HG02759 (cell line): ENCODE measurements around the gene TMEM45B.
"Not testable (repeated sequence)": the region's sequence is repeated elsewhere in the genome, so short reads cannot be mapped to it uniquely, and the experiment has no call there.

Source experiments
- ATAC-seq: cut with Tn5 transposase; IDR thresholded peaks from one replicate; pipeline ENCODE4 v1.9.1; 2021; ENCODE audit warnings: mild to moderate bottlenecking, moderate library complexity; ENCODE audit not compliant: unreplicated experiment

The TMEM45B gene

GRCh38 chr11:129804012-129804411 lies 11.6 kb upstream of the TMEM45B start:
- no peak for ATAC-seq

DNA sequence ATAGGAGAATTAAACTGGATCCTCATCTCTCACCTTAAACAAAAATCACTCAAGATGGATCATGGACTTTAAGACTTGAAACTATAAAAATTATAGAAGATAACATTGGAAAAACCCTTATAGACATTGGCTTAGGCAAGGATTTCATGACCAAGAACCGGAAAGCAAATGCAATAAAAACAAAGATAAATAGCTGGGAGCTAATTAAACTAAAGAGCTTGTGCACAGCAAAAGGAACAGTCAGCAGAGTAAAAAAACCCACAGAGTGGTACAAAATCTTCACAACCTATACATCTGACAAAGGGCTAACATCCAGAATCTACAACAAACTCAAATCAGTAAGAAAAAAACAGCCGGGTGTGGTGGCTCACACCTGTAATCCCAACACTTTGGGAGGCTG lies 7.4 kb upstream of the TMEM45B start:
- not testable (repeated sequence) for ATAC-seq

GRCh38 chr11:129813231-129813791 lies 2.3 kb upstream of the TMEM45B start:
- no peak for ATAC-seq

DNA sequence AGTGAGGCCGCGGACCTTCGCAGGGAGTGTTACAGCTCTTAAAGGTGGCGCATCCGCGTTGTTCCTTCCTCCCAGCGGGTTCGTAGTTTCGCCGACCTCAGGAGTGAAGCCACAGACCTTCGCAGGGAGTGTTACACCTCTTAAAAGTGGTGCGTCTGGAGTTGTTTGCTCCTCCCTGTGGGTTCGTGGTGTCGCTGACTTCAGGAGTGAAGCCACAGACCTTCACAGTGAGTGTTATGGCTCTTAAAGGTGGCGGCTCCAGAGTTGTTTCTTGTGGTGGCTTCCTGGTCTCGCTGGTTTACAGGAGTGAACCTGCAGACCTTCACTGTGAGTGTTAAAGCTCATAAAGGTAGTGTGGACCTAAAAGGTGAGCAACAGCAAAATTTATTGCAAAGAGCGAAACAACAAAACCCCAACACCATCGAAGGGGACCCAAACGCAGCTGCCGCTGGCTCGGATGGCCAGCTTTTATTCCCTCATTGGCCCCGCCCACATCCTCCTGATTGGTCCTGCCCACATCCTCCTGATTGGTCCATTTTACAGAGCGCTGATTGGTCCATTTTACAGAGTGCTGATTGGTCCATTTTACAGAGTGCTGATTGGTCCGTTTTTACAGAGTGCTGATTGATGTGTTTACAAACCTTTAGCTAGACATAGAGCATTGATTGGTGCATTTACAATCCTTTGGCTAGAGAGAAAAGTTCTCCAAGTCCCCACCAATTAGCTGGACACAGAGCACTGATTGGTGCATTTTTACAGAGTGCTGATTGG lies 1.2 kb upstream of the TMEM45B start:
- no peak for ATAC-seq

- no peak for ATAC-seq
Measured at GRCh38 chr11:129817534-129818051, 1.9 kb downstream of the TMEM45B start.

DNA sequence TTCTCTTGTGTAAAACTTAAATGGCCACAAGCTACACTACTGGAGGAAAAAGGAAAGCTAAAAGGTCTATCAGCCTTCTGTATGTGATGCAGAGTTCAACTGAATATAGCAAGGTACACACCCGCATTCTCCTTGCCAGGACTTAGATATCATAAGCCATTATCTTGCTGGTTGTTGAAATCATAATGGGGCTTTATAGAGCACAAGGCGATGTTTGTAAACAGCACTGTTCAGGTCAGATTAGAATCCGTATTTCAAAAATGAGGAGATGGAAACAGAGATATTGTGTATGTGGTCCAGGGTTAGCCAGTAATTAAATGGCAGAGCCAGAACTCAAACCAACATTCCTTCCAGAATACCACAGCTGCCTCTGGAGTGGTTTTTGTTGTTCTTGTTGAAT lies 2.6 kb downstream of the TMEM45B start:
- not testable (repeated sequence) for ATAC-seq

- no peak for ATAC-seq
Measured at GRCh38 chr11:129819237-129819636, 3.6 kb downstream of the TMEM45B start.

GRCh38 chr11:129820228-129820627 lies 4.6 kb downstream of the TMEM45B start:
- ATAC-seq: not testable (repeated sequence)

DNA sequence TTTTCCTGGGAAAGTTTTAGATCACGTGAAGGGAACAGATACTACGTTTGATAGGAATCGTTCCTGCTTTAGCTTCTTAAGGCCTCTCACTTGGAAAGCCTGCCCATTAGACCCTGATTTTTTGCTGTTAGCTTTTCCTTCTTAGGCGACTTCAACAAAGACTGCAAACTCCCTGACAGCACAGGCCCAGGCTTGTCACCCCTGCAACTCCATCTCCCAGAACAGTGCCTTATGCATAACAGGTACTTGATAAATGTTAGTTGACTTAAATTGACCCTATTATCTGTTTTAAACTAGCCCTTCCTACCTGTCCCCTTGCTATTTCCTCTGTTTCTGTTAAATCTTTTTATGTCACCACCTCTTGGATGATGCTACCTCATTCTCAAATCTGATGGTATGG lies 7.6 kb downstream of the TMEM45B start:
- not testable (repeated sequence) for ATAC-seq

DNA sequence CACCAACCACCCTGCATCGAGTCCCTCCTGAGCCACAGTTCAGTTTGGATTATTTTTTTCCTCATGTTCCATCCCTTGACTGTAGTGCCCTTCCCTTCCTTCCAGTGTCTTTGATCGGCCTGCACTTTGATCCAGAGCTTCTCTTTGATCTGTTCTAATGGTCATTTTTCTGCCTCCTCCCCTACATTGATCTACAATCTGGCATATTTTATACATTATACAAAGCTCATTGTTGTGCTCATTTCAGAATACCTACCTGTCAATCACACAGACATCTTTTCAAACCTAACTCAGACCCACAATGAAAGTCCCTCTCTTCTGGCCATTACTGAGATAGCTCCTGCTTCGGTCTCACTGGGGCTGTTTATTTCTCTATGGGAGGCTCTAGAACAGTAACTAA lies 8.2 kb downstream of the TMEM45B start:
- ATAC-seq: not testable (repeated sequence)

DNA sequence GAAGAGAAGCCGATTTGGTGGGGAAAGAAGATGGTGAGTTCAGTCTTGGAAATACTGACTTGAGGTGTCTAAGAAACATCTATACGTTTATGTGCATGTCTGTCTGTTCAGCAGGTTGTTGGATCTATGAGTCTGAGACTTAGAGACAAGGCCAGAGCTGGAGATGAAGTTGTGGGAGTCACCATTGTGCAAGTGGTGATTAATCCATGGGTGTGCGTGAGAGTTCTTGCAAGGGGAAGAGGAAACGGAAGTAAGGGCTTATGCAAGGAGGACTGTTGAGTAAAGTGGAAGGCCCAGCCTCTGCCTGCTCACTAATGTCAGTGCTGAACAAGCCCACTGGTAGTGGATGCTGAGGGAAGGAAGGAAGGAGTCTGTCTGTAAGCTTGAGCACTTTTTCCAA lies 9.7 kb downstream of the TMEM45B start:
- no peak for ATAC-seq

GRCh38 chr11:129828301-129828836 lies 12.7 kb downstream of the TMEM45B start:
- ATAC-seq: no peak

DNA sequence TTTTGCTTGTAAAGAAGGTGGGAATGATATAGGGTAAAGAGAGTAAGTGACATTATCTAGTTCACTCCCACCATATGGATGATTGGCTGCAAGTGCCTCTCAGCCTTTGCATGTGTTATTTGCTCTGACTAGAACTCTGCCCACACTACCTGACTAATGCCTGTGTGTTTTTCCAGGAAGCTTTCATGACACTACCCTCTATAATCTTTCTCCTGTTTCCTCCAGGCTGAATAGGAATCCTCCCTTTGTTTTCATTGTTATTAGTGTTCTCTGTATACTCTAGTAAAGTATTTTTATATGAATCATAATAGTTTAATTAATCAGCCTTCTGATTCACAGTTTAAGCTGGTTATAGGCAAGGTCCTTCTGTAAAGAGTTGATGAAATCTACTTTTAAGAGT lies 13.8 kb downstream of the TMEM45B start:
- ATAC-seq: not testable (repeated sequence)

DNA sequence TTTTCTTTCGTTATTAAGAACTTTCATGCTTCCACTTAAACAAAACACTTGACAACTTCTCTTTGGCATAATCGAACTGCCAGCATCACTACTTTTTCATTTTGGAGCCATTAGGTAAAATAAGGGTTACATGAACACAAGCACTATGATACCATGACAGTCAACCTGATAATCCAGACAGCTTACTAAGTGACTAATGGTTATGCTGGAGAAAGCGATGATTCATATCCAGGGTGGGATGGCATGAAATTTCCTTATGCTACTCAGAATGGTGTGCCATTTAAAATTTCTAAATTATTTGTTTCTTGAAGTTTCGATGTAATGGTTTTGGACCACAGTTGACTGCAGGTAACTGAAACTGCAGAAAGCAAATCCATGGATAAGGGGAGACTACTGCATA lies 15.6 kb downstream of the TMEM45B start:
- ATAC-seq: not testable (repeated sequence)

GRCh38 chr11:129833260-129833659 lies 17.6 kb downstream of the TMEM45B start:
- not testable (repeated sequence) for ATAC-seq

GRCh38 chr11:129836423-129836891 lies 20.8 kb downstream of the TMEM45B start:
- not testable (repeated sequence) for ATAC-seq

DNA sequence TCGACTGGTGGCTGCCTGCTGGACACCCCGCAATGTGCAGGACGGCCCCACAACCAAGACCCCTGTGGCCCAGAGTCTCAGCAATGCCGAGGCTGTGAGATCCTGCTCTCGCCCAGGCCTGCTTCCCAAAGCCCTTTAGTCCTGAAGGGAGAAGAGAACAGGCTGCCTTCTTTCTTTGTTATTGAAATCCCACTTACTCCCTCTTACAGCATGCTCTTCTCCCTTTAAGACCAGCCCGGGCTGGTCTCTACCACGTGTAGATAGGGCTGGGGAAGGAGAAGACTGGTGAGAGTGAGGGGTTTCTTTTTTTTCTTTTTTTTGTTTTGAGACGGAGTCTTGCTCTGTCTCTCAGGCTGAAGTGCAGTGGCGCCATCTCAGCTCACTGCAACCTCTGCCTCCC lies 21.3 kb downstream of the TMEM45B start:
- no peak for ATAC-seq

DNA sequence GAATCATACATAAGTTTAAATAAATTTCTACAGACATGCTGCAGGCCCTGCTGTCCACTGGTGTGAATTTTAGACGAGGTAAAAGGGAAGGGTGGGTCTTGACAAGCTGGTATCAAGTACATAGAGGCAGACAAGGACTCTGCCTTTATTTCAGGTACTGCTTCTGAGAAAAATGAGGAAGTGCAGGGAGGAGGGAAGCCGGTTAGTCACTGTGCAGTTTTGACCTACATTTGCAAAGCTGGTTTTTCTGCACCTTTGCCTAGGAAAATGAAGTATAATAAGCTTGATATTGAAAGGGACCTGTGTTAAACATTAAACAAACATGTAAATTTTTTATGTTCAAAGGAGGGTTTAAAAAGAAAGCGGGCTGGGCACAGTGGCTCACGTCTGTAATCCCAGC lies 24.6 kb downstream of the TMEM45B start:
- ATAC-seq: no peak

DNA sequence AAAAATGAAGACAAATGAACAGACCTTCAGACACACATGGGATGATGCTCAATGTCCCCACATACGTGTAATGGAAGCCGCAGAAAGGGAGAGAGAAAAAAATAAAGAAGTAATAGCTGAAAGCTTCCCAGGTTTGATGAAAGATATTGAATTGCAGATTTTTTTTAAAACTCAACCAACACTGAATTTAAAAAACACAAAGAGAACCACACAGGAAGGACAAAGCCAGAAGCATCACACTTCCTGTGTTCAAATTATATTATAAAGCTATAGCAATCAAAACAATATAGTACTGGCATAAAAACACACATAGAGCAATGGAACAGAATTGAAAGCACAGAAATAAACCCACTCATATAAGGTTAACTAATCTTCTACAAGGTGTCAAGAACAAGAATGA lies 26.5 kb downstream of the TMEM45B start:
- no peak for ATAC-seq

GRCh38 chr11:129846508-129847335 lies 31.1 kb downstream of the TMEM45B start:
- no peak for ATAC-seq

GRCh38 chr11:129847361-129847760 lies 31.7 kb downstream of the TMEM45B start:
- not testable (repeated sequence) for ATAC-seq
